Gastroesophageal sphincter (tissue), 3 donors: ENCODE measurements around the gene FNBP1.

ENCODE experiments used
- CTCF ChIP-seq, 4 experiments: fragments of 200-600 bp in 2 of 4; fragments of 450-650 bp in 2 of 4; sonication (generic) in 1 of 4; IDR thresholded peaks; one replicate each; pipeline ENCODE4 v1.5.1; 2017 to 2019; ENCODE audit warnings: antibody characterized with exemption in 4 of 4, mild to moderate bottlenecking in 2 of 4, moderate library complexity in 2 of 4
- POLR2A ChIP-seq, 2 donors: fragments of 450-650 bp; IDR thresholded peaks; one replicate each; pipeline ENCODE4 v1.6.1; 2017; ENCODE audit warnings: antibody characterized with exemption in 2 of 2, mild to moderate bottlenecking in 2 of 2, moderate library complexity in 1 of 2
- POLR2AphosphoS5 ChIP-seq: sonication (generic); formaldehyde crosslinking; IDR thresholded peaks from one replicate; pipeline ENCODE4 v1.6.1; 2017; ENCODE audit warnings: antibody characterized with exemption

GRCh38 chr9:130030651-130031127 is 12.3 kb downstream of the FNBP1 start:
- TF ChIP-seq CTCF (IDR thresholded peaks at IDR 0.05) (no peak), POLR2AphosphoS5 (no peak), POLR2A (IDR thresholded peaks at IDR 0.05) (no peak)
